ENCODE results near the gene ACTL7A.

ACTL7A gene

DNA sequence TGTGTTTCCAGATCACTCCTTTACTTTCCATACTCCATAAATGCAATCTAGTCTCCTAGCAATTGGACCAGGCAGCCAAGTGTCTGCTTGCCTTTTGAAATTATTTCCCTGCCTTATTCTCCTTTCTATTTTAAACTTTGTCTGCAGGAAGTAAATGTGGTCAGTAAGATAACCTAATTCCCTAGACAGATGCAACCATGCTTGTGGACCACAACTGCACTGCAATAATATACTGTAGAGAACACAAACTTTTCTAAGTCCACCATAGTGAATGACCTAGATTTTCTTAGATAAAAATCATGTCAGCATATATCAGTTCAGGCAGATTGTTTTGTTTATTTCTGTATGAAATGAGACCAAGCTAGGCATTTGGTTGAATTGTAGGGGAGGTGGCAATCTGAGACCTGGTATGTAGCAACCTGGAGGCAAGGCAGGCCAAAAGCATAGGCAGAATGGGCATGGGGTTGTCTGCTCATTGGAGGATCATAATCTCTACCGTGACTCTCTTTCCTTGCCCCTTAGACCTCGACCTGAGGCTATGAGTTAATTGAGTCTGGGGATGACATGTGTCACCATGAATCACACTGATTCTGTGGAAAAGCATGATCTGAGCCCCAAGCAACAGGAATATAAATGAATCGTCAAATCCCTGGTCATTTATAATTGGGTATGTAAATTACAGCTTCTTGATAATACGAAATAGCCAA lies 27.0 kb upstream of the ACTL7A start:
- no peaks in the 10 kb centered on the region for H3F3A ChIP-seq (ENCODE audit: insufficient read depth, low read length)
- TF ChIP-seq, protein P1, sequence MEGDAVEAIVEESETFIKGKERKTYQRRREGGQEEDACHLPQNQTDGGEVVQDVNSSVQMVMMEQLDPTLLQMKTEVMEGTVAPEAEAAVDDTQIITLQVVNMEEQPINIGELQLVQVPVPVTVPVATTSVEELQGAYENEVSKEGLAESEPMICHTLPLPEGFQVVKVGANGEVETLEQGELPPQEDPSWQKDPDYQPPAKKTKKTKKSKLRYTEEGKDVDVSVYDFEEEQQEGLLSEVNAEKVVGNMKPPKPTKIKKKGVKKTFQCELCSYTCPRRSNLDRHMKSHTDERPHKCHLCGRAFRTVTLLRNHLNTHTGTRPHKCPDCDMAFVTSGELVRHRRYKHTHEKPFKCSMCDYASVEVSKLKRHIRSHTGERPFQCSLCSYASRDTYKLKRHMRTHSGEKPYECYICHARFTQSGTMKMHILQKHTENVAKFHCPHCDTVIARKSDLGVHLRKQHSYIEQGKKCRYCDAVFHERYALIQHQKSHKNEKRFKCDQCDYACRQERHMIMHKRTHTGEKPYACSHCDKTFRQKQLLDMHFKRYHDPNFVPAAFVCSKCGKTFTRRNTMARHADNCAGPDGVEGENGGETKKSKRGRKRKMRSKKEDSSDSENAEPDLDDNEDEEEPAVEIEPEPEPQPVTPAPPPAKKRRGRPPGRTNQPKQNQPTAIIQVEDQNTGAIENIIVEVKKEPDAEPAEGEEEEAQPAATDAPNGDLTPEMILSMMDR (IDR thresholded peaks at IDR 0.05; ENCODE audit: low read length) = no peak
- no peak for TF ChIP-seq EZH2 (IDR thresholded peaks at IDR 0.05; ENCODE audit: borderline replicate concordance, low read length)
- H3K9ac ChIP-seq (ENCODE audit: low read length) = no peak overlapping the region
- H3K27ac ChIP-seq (ENCODE audit: low read depth, low read length, poor library complexity, severe bottlenecking) = no peak overlapping the region
- no peaks in the 10 kb centered on the region for H3K9me2 ChIP-seq (ENCODE audit: low read depth, low read length)
- H4K20me1 ChIP-seq (ENCODE audit: insufficient read depth, low read length) = no peaks in the 10 kb centered on the region
- no peaks in the 10 kb centered on the region for H3K36me3 ChIP-seq (ENCODE audit: insufficient read depth, low read length)
- no peak overlapping the region for H2AFZ ChIP-seq (ENCODE audit: low read length)
- no peaks in the 10 kb centered on the region for H3K9me3 ChIP-seq (ENCODE audit: low read length)
- no peaks in the 10 kb centered on the region for H3K27me3 ChIP-seq (ENCODE audit: insufficient read depth, low read length)
- H3K4me1 ChIP-seq (ENCODE audit: insufficient read depth, low read length, severe bottlenecking) = no peaks in the 10 kb centered on the region
- no peak overlapping the region for H3K4me3 ChIP-seq (ENCODE audit: low read depth, low read length, poor library complexity, severe bottlenecking)
- no peak overlapping the region for H3K4me2 ChIP-seq (ENCODE audit: low read length)
- H3K79me2 ChIP-seq (ENCODE audit: insufficient read depth, low read length) = no peaks in the 10 kb centered on the region

GRCh38 chr9:108835831-108836230 lies 26.2 kb upstream of the ACTL7A start:
- no peak for TF ChIP-seq EZH2 (IDR thresholded peaks at IDR 0.05; ENCODE audit: borderline replicate concordance, low read length)
- TF ChIP-seq, protein P1 (IDR thresholded peaks at IDR 0.05; ENCODE audit: low read length) = no peak
- no peak overlapping the region for H3K4me3 ChIP-seq (ENCODE audit: low read depth, low read length, poor library complexity, severe bottlenecking)
- no peak overlapping the region for H2AFZ ChIP-seq (ENCODE audit: low read length)
- no peaks in the 10 kb centered on the region for H3F3A ChIP-seq (ENCODE audit: insufficient read depth, low read length)
- H3K4me2 ChIP-seq (ENCODE audit: low read length) = no peak overlapping the region
- H3K36me3 ChIP-seq (ENCODE audit: insufficient read depth, low read length) = no peaks in the 10 kb centered on the region
- no peaks in the 10 kb centered on the region for H3K27me3 ChIP-seq (ENCODE audit: insufficient read depth, low read length)
- no peaks in the 10 kb centered on the region for H3K9me3 ChIP-seq (ENCODE audit: low read length)
- H3K4me1 ChIP-seq (ENCODE audit: insufficient read depth, low read length, severe bottlenecking) = no peaks in the 10 kb centered on the region
- H4K20me1 ChIP-seq (ENCODE audit: insufficient read depth, low read length) = no peaks in the 10 kb centered on the region
- H3K9ac ChIP-seq (ENCODE audit: low read length) = no peak overlapping the region
- H3K9me2 ChIP-seq (ENCODE audit: low read depth, low read length) = no peaks in the 10 kb centered on the region
- H3K27ac ChIP-seq (ENCODE audit: low read depth, low read length, poor library complexity, severe bottlenecking) = no peak overlapping the region
- no peaks in the 10 kb centered on the region for H3K79me2 ChIP-seq (ENCODE audit: insufficient read depth, low read length)

GRCh38 chr9:108836319-108836718 lies 25.7 kb upstream of the ACTL7A start:
- no peak overlapping the region for H2AFZ ChIP-seq (ENCODE audit: low read length)
- H3K79me2 ChIP-seq (ENCODE audit: insufficient read depth, low read length) = no peaks in the 10 kb centered on the region
- no peaks in the 10 kb centered on the region for H4K20me1 ChIP-seq (ENCODE audit: insufficient read depth, low read length)
- H3F3A ChIP-seq (ENCODE audit: insufficient read depth, low read length) = no peaks in the 10 kb centered on the region
- no peak overlapping the region for H3K27ac ChIP-seq (ENCODE audit: low read depth, low read length, poor library complexity, severe bottlenecking)
- H3K9me3 ChIP-seq (ENCODE audit: low read length) = no peaks in the 10 kb centered on the region
- H3K36me3 ChIP-seq (ENCODE audit: insufficient read depth, low read length) = no peaks in the 10 kb centered on the region
- no peaks in the 10 kb centered on the region for H3K9me2 ChIP-seq (ENCODE audit: low read depth, low read length)
- no peak overlapping the region for H3K4me3 ChIP-seq (ENCODE audit: low read depth, low read length, poor library complexity, severe bottlenecking)
- H3K9ac ChIP-seq (ENCODE audit: low read length) = no peak overlapping the region
- H3K27me3 ChIP-seq (ENCODE audit: insufficient read depth, low read length) = no peaks in the 10 kb centered on the region
- no peak overlapping the region for H3K4me2 ChIP-seq (ENCODE audit: low read length)
- TF ChIP-seq, protein P1 (IDR thresholded peaks at IDR 0.05; ENCODE audit: low read length) = no peak
- no peak for TF ChIP-seq EZH2 (IDR thresholded peaks at IDR 0.05; ENCODE audit: borderline replicate concordance, low read length)
- no peaks in the 10 kb centered on the region for H3K4me1 ChIP-seq (ENCODE audit: insufficient read depth, low read length, severe bottlenecking)
